AG09319 (cell line): ENCODE data around the gene MRPL43.

ENCODE experiments used
- DNase-seq: peaks from one replicate; pipeline ENCODE4 v3.0.0-alpha.2; 2010; ENCODE audit warnings: low read depth; ENCODE audit errors: extremely low read depth
- CTCF ChIP-seq: IDR thresholded peaks from 2 replicates; pipeline ENCODE4 v1.5.1; 2011; ENCODE audit warnings: low read depth, mild to moderate bottlenecking, inconsistent platforms, low read length, moderate library complexity

The MRPL43 gene

GRCh38 chr10:101000127-101000914 lies 13.0 kb upstream of the MRPL43 start:
- no peak for TF ChIP-seq CTCF
- no peak for DNase-seq

GRCh38 chr10:100999742-101000126 lies 12.4 kb upstream of the MRPL43 start, which contains the start of gene LZTS2:
Gene LZTS2 (plus strand): TSS chr10:100999808. CDS start chr10:101002539, 2,731 bp downstream.
- no peak for DNase-seq
- TF ChIP-seq CTCF: no peak

- peak; percentile 56 for TF ChIP-seq CTCF
- peak; percentile 56 for DNase-seq
Measured at GRCh38 chr10:100998991-100999741, 11.9 kb upstream of the MRPL43 start.

- TF ChIP-seq CTCF: no peak
- peak; percentile 52 for DNase-seq
Measured at GRCh38 chr10:100998183-100998990, 11.1 kb upstream of the MRPL43 start.

GRCh38 chr10:100997360-100998182 lies 10.3 kb upstream of the MRPL43 start:
- TF ChIP-seq CTCF: peak; percentile 93
- DNase-seq: no peak

- DNase-seq: no peak
- no peak for TF ChIP-seq CTCF
Measured at GRCh38 chr10:100996678-100997359, 9.5 kb upstream of the MRPL43 start.
